BJ (cell line): ENCODE results near the gene SMARCD1. TPM values are rescaled to one million over a fixed set of nuclear protein-coding genes. Genes with fewer than 3 reads are reported as not detected.

Experiments used
- CTCF ChIA-PET: fragments of 350-600 bp; formaldehyde crosslinking; extraction: SDS; loops from one replicate; lab custom pipeline; 2021; ENCODE audit warnings: antibody characterized with exemption, inconsistent platforms; lab: Yijun Ruan, JAX
- POLR2A ChIA-PET: fragments of 300-600 bp; sonication (Branson Sonifier 250); formaldehyde crosslinking; extraction: SDS; loops from one replicate; lab custom pipeline; 2021; ENCODE audit warnings: antibody characterized with exemption; lab: Charles Lee
- DNase-seq: peaks from one replicate; pipeline ENCODE4 v3.0.0-alpha.2; 2011; ENCODE audit warnings: low read depth
- H3K27me3 ChIP-seq: 2 replicates; pipeline ENCODE4 v1.6.0; 2011; ENCODE audit warnings: low read length; ENCODE audit not compliant: control insufficient read depth, insufficient read depth
- H3K36me3 ChIP-seq: 2 replicates; pipeline ENCODE4 v1.5.1; 2011; ENCODE audit warnings: low read length; ENCODE audit not compliant: control insufficient read depth, insufficient read depth
- H3K4me3 ChIP-seq: 2 replicates; pipeline ENCODE4 v1.5.1; 2011; ENCODE audit warnings: low read depth, mild to moderate bottlenecking, control low read depth, low read length
- CTCF ChIP-seq: IDR thresholded peaks from 2 replicates; pipeline ENCODE4 v1.5.1; 2011; ENCODE audit warnings: low read depth, mild to moderate bottlenecking, control low read depth, inconsistent platforms, low read length, moderate library complexity; ENCODE audit not compliant: insufficient read depth
- polyA plus RNA-seq: library from polyadenylated mRNA; depleted of rRNA; stranded (reverse); fragments of >200 nt; gene quantifications from 2 replicates; pipeline ENCODE4 v1.2.3, GENCODE V29; 2011

Gene SMARCD1
- polyA plus RNA-seq, 1 experiment: 56.0 TPM

DNA sequence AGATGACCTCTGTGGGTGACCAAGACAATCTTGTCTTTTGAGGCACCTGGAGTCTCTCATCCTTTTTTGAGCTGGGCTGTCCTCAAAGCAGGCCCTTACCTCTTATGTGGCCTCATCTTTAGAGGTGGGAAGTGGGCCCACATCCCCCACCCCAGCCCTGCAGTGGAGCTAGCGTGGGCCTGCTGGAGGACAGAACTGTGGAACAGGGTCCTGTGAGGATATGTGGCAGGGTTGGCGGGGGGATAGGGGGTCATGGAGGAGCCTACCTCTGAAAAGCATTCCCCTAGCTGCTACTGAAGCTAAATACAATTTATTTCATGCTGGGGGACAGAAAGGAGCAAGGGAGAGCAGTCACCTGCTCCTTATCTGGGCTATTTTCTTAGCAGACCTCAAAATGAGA, 18.2 kb downstream of the SMARCD1 start:
- no peak overlapping the region for H3K4me3 ChIP-seq
- ChIA-PET CTCF (interaction anchor here (0.7 to 8.3 kb wide), 6 partner anchors 8 to 211 kb away, joined by 3 to 62 read pairs (median 4); partner anchors contain the start of gene COX14), POLR2A (no interaction called here)
- H3K27me3 ChIP-seq: no peaks in the 10 kb centered on the region
- DNase-seq: no peak
- no peak for TF ChIP-seq CTCF
- H3K36me3 ChIP-seq: peaks cover 13% of the 10 kb centered on the region

DNA sequence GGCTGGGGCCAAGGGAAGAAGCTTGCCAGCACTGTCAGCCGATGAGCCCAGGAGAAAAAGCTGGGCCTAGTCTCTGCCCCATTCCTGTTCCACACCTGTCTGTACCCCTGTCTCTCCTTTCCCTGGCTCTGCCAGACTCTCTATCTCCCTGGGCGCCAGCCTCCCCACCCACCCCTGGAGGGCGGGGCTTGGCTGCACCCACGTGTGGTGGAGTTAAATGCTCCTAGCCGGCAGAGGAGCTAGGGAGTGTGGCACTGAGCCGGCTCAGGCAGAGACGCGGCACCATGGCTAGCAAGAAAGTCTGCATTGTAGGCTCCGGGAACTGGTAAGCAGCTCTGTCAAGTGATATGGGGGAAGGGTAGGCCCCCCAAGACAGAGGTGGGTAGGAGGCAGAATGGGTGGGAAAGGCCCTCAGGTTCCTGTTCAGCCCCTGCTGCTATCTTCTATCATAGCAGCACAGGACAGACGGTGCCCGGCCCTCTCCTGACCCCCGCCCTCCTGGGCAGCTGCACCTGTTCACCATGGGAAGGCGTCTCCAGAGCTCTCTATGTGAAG, 18.7 kb downstream of the SMARCD1 start, which contains the start of gene GPD1:
Gene GPD1 (plus strand): TSS at position 242 of the 555 bp plus-strand sequence. CDS start 43 bp downstream, at position 285.
- ChIA-PET POLR2A (no interaction called here), CTCF (interaction anchor here (0.7 to 8.3 kb wide), 6 partner anchors 7 to 210 kb away, joined by 3 to 62 read pairs (median 4); partner anchors contain the start of gene COX14)
- Histone ChIP-seq H3K4me3 (no peak within 1 kb of the TSS), H3K36me3 (peaks cover 9% of the 10 kb centered on the region; the same call in 1 of the 2 replicates), H3K27me3 (no peaks in the 10 kb centered on the region)
- no peak for TF ChIP-seq CTCF
- DNase-seq: no peak

DNA sequence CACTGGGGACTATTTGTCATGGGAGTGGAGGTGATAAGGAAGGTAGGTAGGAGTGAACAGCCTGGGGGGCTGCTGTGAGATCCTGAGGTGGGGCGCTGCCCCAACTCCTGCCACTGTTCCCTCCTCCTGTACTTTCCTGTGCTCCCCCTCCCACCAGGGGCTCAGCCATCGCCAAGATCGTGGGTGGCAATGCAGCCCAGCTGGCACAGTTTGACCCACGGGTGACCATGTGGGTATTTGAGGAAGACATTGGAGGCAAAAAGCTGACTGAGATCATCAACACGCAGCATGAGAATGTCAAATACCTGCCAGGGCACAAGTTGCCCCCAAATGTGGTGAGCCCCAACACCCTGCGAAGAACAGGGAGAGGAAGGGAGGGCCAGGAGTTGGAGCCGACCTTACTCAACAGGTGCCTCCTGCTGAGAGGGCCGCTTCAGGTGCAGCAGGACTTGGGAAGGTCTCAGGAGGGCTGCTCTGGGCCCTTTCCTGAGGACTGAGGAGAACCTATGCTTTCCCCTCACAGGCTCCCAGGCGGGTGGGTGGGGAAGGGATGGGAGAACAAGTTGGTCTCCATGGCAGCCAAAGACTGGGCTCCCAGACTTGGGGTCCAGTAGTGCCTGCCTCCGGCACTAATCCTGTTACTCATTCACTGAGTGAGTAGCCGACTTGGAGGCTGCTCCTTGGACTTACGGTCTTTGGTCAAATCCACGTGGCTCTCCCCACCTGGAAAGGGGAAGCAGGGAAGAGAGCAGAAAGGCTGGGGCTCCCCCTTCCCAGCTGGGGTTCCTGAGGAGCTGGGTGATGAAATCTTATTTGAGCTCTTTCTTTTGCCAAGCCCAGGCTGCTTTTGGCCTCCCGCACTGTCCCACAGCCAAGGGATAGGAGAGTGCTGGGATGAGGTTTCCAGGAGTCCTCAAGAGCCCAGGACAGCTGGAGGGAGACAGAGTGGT, 19.6 kb downstream of the SMARCD1 start:
- no peak for DNase-seq

GRCh38 chr12:50105913-50106450, 20.8 kb downstream of the SMARCD1 start:
- 0 out of 2 replicates have a peak, but pooled peaks cover 1% of the 10 kb centered on the region for H3K36me3 ChIP-seq
- TF ChIP-seq CTCF: no peak
- CTCF ChIA-PET: interaction anchor here (0.7 to 1.9 kb wide), 3 partner anchors 17 to 206 kb away, joined by 3 to 4 read pairs (median 3); partner anchors contain the start of gene SMARCD1
- POLR2A ChIA-PET: no interaction called here
- no peaks in the 10 kb centered on the region for H3K27me3 ChIP-seq
- no peak for DNase-seq
- H3K4me3 ChIP-seq: no peak overlapping the region

More for the DNA sequence above, 19.6 kb downstream of the SMARCD1 start:
- Histone ChIP-seq H3K27me3 (no peaks in the 10 kb centered on the region), H3K36me3 (peaks cover 3% of the 10 kb centered on the region; the same call in 1 of the 2 replicates), H3K4me3 (no peak overlapping the region)
- TF ChIP-seq CTCF: no peak
- CTCF ChIA-PET: interaction anchor here (1.6 to 8.3 kb wide), 4 partner anchors 7 to 71 kb away, joined by 4 to 62 read pairs (median 26); partner anchors contain the start of genes COX14 and SMARCD1
- POLR2A ChIA-PET: no interaction called here
